Measurements from ENCODE around the gene SRGAP1.

- no peak for TF ChIP-seq CTCF (IDR thresholded peaks at IDR 0.05; ENCODE audit: borderline replicate concordance, extremely low read depth, low read length, poor library complexity, severe bottlenecking)
- no peak for TF ChIP-seq EZH2 (IDR thresholded peaks at IDR 0.05; ENCODE audit: borderline replicate concordance, low read depth, low read length, severe bottlenecking)
Measured at GRCh38 chr12:63942464-63943241, 98.2 kb downstream of the SRGAP1 start.

Measured in DND-41 (cell line).